GM21737 (cell line): ENCODE results near the gene CPNE5.

ENCODE experiments used
- ATAC-seq: cut with Tn5 transposase; IDR thresholded peaks from one replicate; pipeline ENCODE4 v1.9.1; 2021; ENCODE audit warnings: mild to moderate bottlenecking, moderate library complexity; ENCODE audit not compliant: unreplicated experiment

CPNE5 gene

GRCh38 chr6:36751091-36751490, 88.2 kb downstream of the CPNE5 start:
- ATAC-seq: no peak

- ATAC-seq: no peak
These were observed 89.3 kb downstream of the CPNE5 start for GRCh38 chr6:36749829-36750489.

GRCh38 chr6:36746251-36746650, 93.0 kb downstream of the CPNE5 start:
- ATAC-seq: no peak

- ATAC-seq: no peak
These were observed 93.4 kb downstream of the CPNE5 start for GRCh38 chr6:36745836-36746235.

- ATAC-seq: no peak
These were observed 94.0 kb downstream of the CPNE5 start for GRCh38 chr6:36745283-36745682.

- no peak for ATAC-seq
These were observed 95.0 kb downstream of the CPNE5 start for GRCh38 chr6:36744304-36744673.

GRCh38 chr6:36743538-36744303, 95.5 kb downstream of the CPNE5 start:
- ATAC-seq: no peak

- ATAC-seq: no peak
These were observed 96.2 kb downstream of the CPNE5 start for GRCh38 chr6:36743032-36743431.

- no peak for ATAC-seq
These were observed 97.1 kb downstream of the CPNE5 start for GRCh38 chr6:36742146-36742545.

- no peak for ATAC-seq
These were observed 98.4 kb downstream of the CPNE5 start for GRCh38 chr6:36740818-36741179.

- ATAC-seq: no peak
These were observed 99.1 kb downstream of the CPNE5 start for GRCh38 chr6:36739947-36740817.

GRCh38 chr6:36738108-36738507, 101.1 kb downstream of the CPNE5 start:
- ATAC-seq: no peak

GRCh38 chr6:36737043-36737785, 102.0 kb downstream of the CPNE5 start:
- ATAC-seq: no peak

GRCh38 chr6:36735110-36736071, 103.9 kb downstream of the CPNE5 start:
- ATAC-seq: no peak

- no peak for ATAC-seq
These were observed 104.7 kb downstream of the CPNE5 start for GRCh38 chr6:36734486-36735060.

- no peak for ATAC-seq
These were observed 105.9 kb downstream of the CPNE5 start for GRCh38 chr6:36733300-36733699.

GRCh38 chr6:36731622-36732310, 107.5 kb downstream of the CPNE5 start:
- ATAC-seq: no peak

GRCh38 chr6:36730424-36731380, 108.5 kb downstream of the CPNE5 start:
- ATAC-seq: no peak
